ENCODE results near the gene FAIM2.

GRCh38 chr12:49949866-49950265 lies 46.2 kb upstream of the FAIM2 start:
- TF ChIP-seq PBX3 (IDR thresholded peaks at IDR 0.05) (no peak), POLR2A (IDR thresholded peaks at IDR 0.05; ENCODE audit: low read length) (no peak)
- TF ChIP-seq, protein P1, sequence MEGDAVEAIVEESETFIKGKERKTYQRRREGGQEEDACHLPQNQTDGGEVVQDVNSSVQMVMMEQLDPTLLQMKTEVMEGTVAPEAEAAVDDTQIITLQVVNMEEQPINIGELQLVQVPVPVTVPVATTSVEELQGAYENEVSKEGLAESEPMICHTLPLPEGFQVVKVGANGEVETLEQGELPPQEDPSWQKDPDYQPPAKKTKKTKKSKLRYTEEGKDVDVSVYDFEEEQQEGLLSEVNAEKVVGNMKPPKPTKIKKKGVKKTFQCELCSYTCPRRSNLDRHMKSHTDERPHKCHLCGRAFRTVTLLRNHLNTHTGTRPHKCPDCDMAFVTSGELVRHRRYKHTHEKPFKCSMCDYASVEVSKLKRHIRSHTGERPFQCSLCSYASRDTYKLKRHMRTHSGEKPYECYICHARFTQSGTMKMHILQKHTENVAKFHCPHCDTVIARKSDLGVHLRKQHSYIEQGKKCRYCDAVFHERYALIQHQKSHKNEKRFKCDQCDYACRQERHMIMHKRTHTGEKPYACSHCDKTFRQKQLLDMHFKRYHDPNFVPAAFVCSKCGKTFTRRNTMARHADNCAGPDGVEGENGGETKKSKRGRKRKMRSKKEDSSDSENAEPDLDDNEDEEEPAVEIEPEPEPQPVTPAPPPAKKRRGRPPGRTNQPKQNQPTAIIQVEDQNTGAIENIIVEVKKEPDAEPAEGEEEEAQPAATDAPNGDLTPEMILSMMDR (IDR thresholded peaks at IDR 0.05): no peak

Measured in A549 (cell line).